ENCODE data around the gene EXOC5.
A peak's percentile ranks its signal among the peaks of the same experiment; 100 is the strongest.

DNA sequence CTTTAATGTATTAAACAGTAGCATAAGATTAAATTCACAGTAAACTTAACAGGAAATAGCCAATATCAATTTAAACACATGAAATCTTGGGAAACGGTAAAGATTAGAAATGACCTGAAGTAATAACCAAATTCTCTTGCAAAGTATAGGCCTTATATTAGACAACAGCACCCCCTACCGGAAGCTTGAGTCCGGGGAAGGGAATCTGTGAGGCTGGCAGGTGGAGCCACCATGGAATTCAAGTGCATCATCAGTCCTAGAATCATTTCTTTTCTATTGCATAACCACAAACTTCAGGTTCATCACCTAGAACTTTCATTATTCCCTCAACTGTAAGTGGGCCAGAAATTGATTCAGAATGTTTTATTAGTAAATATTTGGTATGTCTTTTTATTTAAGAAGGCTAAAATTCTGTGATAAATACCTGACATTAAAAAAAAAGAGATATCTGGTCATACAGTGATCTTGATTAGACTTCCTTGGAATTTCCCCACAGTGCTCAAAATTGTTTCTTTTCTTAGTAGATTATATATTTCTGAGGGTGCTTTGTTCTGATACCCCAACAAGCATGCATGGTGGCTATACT lies 48.6 kb upstream of the EXOC5 start:
- TF ChIP-seq POLR2A (IDR thresholded peaks at IDR 0.05) = no peak
- TF ChIP-seq, protein P1, sequence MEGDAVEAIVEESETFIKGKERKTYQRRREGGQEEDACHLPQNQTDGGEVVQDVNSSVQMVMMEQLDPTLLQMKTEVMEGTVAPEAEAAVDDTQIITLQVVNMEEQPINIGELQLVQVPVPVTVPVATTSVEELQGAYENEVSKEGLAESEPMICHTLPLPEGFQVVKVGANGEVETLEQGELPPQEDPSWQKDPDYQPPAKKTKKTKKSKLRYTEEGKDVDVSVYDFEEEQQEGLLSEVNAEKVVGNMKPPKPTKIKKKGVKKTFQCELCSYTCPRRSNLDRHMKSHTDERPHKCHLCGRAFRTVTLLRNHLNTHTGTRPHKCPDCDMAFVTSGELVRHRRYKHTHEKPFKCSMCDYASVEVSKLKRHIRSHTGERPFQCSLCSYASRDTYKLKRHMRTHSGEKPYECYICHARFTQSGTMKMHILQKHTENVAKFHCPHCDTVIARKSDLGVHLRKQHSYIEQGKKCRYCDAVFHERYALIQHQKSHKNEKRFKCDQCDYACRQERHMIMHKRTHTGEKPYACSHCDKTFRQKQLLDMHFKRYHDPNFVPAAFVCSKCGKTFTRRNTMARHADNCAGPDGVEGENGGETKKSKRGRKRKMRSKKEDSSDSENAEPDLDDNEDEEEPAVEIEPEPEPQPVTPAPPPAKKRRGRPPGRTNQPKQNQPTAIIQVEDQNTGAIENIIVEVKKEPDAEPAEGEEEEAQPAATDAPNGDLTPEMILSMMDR (IDR thresholded peaks at IDR 0.05) = peak; percentile 59 to 65 (median 63)
- TF ChIP-seq POLR2AphosphoS5 (IDR thresholded peaks at IDR 0.05) = no peak
